T-helper 1 cell (primary cell): ENCODE measurements around the gene CXXC5.

ENCODE experiments used
- DNase-seq, 5 donors: peaks; one replicate each; pipeline ENCODE4 v3.0.0-alpha.2; 2012 to 2020

Gene CXXC5

GRCh38 chr5:139638736-139639618 lies 9.2 kb upstream of the CXXC5 start:
- DNase-seq, result no peak

- DNase-seq, result no peak
These were observed 8.3 kb upstream of the CXXC5 start for GRCh38 chr5:139639619-139640380.

- DNase-seq, result no peak
These were observed 7.6 kb upstream of the CXXC5 start for GRCh38 chr5:139640421-139641115.

- DNase-seq, result no peak
These were observed 6.8 kb upstream of the CXXC5 start for GRCh38 chr5:139641116-139642080.

- no peak for DNase-seq
These were observed 5.9 kb upstream of the CXXC5 start for GRCh38 chr5:139642213-139642612.

- DNase-seq, result no peak
These were observed 5.0 kb upstream of the CXXC5 start for GRCh38 chr5:139642891-139643871.

- no peak for DNase-seq
These were observed 4.1 kb upstream of the CXXC5 start for GRCh38 chr5:139644001-139644456.

- DNase-seq, result no peak
These were observed 3.3 kb upstream of the CXXC5 start for GRCh38 chr5:139644646-139645429.

- DNase-seq, result no peak
These were observed 2.7 kb upstream of the CXXC5 start for GRCh38 chr5:139645430-139645871.

- DNase-seq, result no peak
These were observed 2.0 kb upstream of the CXXC5 start for GRCh38 chr5:139646111-139646510.

GRCh38 chr5:139646912-139647505 lies 1.1 kb upstream of the CXXC5 start:
- no peak for DNase-seq

- DNase-seq, result no peak
These were observed 494 bp upstream of the CXXC5 start for GRCh38 chr5:139647506-139648204.

GRCh38 chr5:139649082-139649991 lies 1.2 kb downstream of the CXXC5 start:
- no peak for DNase-seq

GRCh38 chr5:139650031-139650688 lies 2.0 kb downstream of the CXXC5 start:
- DNase-seq, result no peak

GRCh38 chr5:139650689-139651042 lies 2.5 kb downstream of the CXXC5 start:
- DNase-seq, result no peak

- no peak for DNase-seq
These were observed 3.1 kb downstream of the CXXC5 start for GRCh38 chr5:139651043-139651834.
